Activated CD4-positive, alpha-beta T cell treated with anti-CD3 and anti-CD28 coated beads, Interleukin-2, Interleukin-4, amounts not matched to agents 100 ng/mL and 50 ng/mL, durations not matched to agents 16 hours and 8 hours (primary cell): ENCODE measurements around the gene C1orf174.

Experiments
- DNase-seq: peaks from one replicate; pipeline ENCODE4 v3.0.0-alpha.2; 2020; ENCODE audit warnings: low spot score

Gene C1orf174

GRCh38 chr1:3868464-3869006, 31.5 kb downstream of the C1orf174 start:
- no peak for DNase-seq

GRCh38 chr1:3865606-3866160, 34.4 kb downstream of the C1orf174 start:
- DNase-seq = no peak

GRCh38 chr1:3864884-3865283, 35.2 kb downstream of the C1orf174 start:
- no peak for DNase-seq

GRCh38 chr1:3863231-3863935, 36.7 kb downstream of the C1orf174 start:
- DNase-seq = no peak

GRCh38 chr1:3858231-3858981, 41.7 kb downstream of the C1orf174 start:
- DNase-seq = no peak

GRCh38 chr1:3857791-3858129, 42.3 kb downstream of the C1orf174 start:
- no peak for DNase-seq

- peak; percentile 97 for DNase-seq
Measured at GRCh38 chr1:3856923-3857790, 42.9 kb downstream of the C1orf174 start, which contains the start of the genes CEP104 and DFFB. CEP104 (minus strand) TSS chr1:3857211; CDS start chr1:3852407, 4,804 bp downstream. DFFB (plus strand) TSS chr1:3857476; CDS start chr1:3857604, 128 bp downstream.

GRCh38 chr1:3852711-3853485, 47.2 kb downstream of the C1orf174 start:
- no peak for DNase-seq

GRCh38 chr1:3852091-3852490, 48.0 kb downstream of the C1orf174 start:
- no peak for DNase-seq

GRCh38 chr1:3851292-3851691, 48.8 kb downstream of the C1orf174 start:
- DNase-seq = no peak

- DNase-seq = no peak
Measured at GRCh38 chr1:3850857-3851256, 49.2 kb downstream of the C1orf174 start.

- no peak for DNase-seq
Measured at GRCh38 chr1:3847081-3847480, 53.0 kb downstream of the C1orf174 start.

- DNase-seq = no peak
Measured at GRCh38 chr1:3846541-3846940, 53.5 kb downstream of the C1orf174 start.

GRCh38 chr1:3842912-3843311, 57.2 kb downstream of the C1orf174 start:
- DNase-seq = no peak

GRCh38 chr1:3841491-3841890, 58.6 kb downstream of the C1orf174 start:
- DNase-seq = no peak
